Common myeloid progenitor, CD34-positive (primary cell): ENCODE data around the gene FNIP2.
"Not testable (repeated sequence)": the region's sequence is repeated elsewhere in the genome, so short reads cannot be mapped to it uniquely, and the experiment has no call there.

Experiments
- CTCF ChIA-PET: fragments of 350-600 bp; sonication (Branson Sonifier 250); formaldehyde crosslinking; loops from one replicate; lab custom pipeline; 2021; ENCODE audit warnings: antibody characterized with exemption; lab: Charles Lee
- POLR2A ChIA-PET: fragments of 350-600 bp; sonication (Branson Sonifier 250); formaldehyde crosslinking; loops from one replicate; lab custom pipeline; 2021; ENCODE audit warnings: antibody characterized with exemption; lab: Charles Lee
- DNase-seq, 3 donors: peaks; one replicate each; pipeline versions ENCODE4 v3.0.0 to v3.0.0-alpha.2; 2013
- H3K27ac ChIP-seq, 2 experiments: 1 replicate in 1 of 2; 2 replicates in 1 of 2; pipeline ENCODE4 v1.7.0; 2013; ENCODE audit warnings: inconsistent platforms in 2 of 2, low read length in 2 of 2, mild to moderate bottlenecking in 2 of 2, low read depth in 1 of 2, moderate library complexity in 1 of 2; ENCODE audit not compliant: severe bottlenecking in 2 of 2, insufficient read depth in 1 of 2, poor library complexity in 1 of 2
- H3K27me3 ChIP-seq, 5 experiments: replicated peaks in 2 of 5; 1 replicate in 3 of 5; 2 replicates in 2 of 5; pipeline versions ENCODE4 v1.6.1 to v1.7.0; 2013; ENCODE audit warnings: low read length in 4 of 5, mild to moderate bottlenecking in 2 of 5, moderate library complexity in 2 of 5, inconsistent platforms in 1 of 5; ENCODE audit not compliant: insufficient read depth in 5 of 5, control insufficient read depth in 4 of 5
- H3K36me3 ChIP-seq, 4 experiments: 1 replicate in 2 of 4; 2 replicates in 2 of 4; pipeline versions ENCODE4 v1.6.1 to v1.7.0; 2013; ENCODE audit warnings: low read length in 3 of 4, control low read depth in 1 of 4, mild to moderate bottlenecking in 1 of 4; ENCODE audit not compliant: control insufficient read depth in 4 of 4, insufficient read depth in 4 of 4
- H3K4me1 ChIP-seq, 4 experiments: 1 replicate in 3 of 4; 2 replicates in 1 of 4; pipeline versions ENCODE4 v1.6.1 to v1.7.1; 2013; ENCODE audit warnings: low read length in 3 of 4, mild to moderate bottlenecking in 3 of 4, control low read depth in 1 of 4, inconsistent platforms in 1 of 4, moderate library complexity in 1 of 4; ENCODE audit not compliant: control insufficient read depth in 4 of 4, insufficient read depth in 4 of 4; ENCODE audit errors: control extremely low read depth in 1 of 4
- H3K4me3 ChIP-seq, 7 experiments: 1 replicate in 4 of 7; 2 replicates in 3 of 7; pipeline versions ENCODE4 v1.5.1 to v1.7.0; 2013; ENCODE audit warnings: mild to moderate bottlenecking in 7 of 7, low read length in 6 of 7, moderate library complexity in 6 of 7, inconsistent platforms in 2 of 7, low read depth in 2 of 7, control low read depth in 1 of 7; ENCODE audit not compliant: insufficient read depth in 4 of 7, control insufficient read depth in 1 of 7; ENCODE audit errors: extremely low read depth in 1 of 7
- H3K9me3 ChIP-seq, 5 experiments: 1 replicate in 4 of 5; 2 replicates in 1 of 5; pipeline versions ENCODE4 v1.6.1 to v1.7.1; 2013; ENCODE audit warnings: low read length in 4 of 5, mild to moderate bottlenecking in 2 of 5, inconsistent platforms in 1 of 5, low read depth in 1 of 5, moderate library complexity in 1 of 5; ENCODE audit not compliant: control insufficient read depth in 4 of 5, insufficient read depth in 2 of 5; ENCODE audit errors: control extremely low read depth in 1 of 5
- WGBS: methylation state at CpG from one replicate; pipeline ENCODE4 v1.1.5; 2013; ENCODE audit not compliant: insufficient coverage; 5-methylcytosine and 5-hydroxymethylcytosine counted together

FNIP2 gene

GRCh38 chr4:158890294-158890693 lies 121.5 kb downstream of the FNIP2 start:
- Histone ChIP-seq H3K36me3 (peaks cover 4 to 29% (median 16%) of the 10 kb centered on the region in 4 experiments), H3K27ac (no peak overlapping the region), H3K9me3 (no peaks in the 10 kb centered on the region), H3K4me3 (no peak overlapping the region), H3K4me1 (peaks cover 0 to 2% (median 0%) of the 10 kb centered on the region in 4 experiments), H3K27me3 (no peaks in the 10 kb centered on the region)
- ChIA-PET CTCF (no interaction called here), POLR2A (no interaction called here)
- no peak for DNase-seq
- WGBS: 100% methylated on average over 2 of the region's 3 CpGs

- Histone ChIP-seq H3K27me3 (no peaks in the 10 kb centered on the region), H3K4me1 (peaks cover 0 to 7% (median 3%) of the 10 kb centered on the region in 4 experiments), H3K4me3 (no peak overlapping the region), H3K27ac (no peak overlapping the region), H3K36me3 (peaks cover 2 to 29% (median 13%) of the 10 kb centered on the region in 4 experiments), H3K9me3 (no peaks in the 10 kb centered on the region)
- WGBS: 95% methylated on average over 3 of the region's 3 CpGs
- no peak for DNase-seq
- POLR2A ChIA-PET: no interaction called here
- CTCF ChIA-PET: no interaction called here
Observed at GRCh38 chr4:158891256-158891655, 122.4 kb downstream of the FNIP2 start.

GRCh38 chr4:158894826-158895225 lies 126.0 kb downstream of the FNIP2 start:
- Histone ChIP-seq H3K4me3 (no peak overlapping the region), H3K4me1 (peaks cover 0 to 10% (median 4%) of the 10 kb centered on the region in 4 experiments), H3K27ac (no peak overlapping the region), H3K36me3 (peaks cover 2 to 20% (median 12%) of the 10 kb centered on the region in 4 experiments), H3K9me3 (no peaks in the 10 kb centered on the region), H3K27me3 (no peaks in the 10 kb centered on the region)
- 100% methylated on average over 1 of the region's 2 CpGs for WGBS
- CTCF ChIA-PET: interaction anchor here (1.0 to 1.3 kb wide), 4 partner anchors 24 to 309 kb away, joined by 3 read pairs; no protein-coding TSS in a partner anchor
- POLR2A ChIA-PET: no interaction called here
- DNase-seq: no peak

GRCh38 chr4:158895797-158896576 lies 127.2 kb downstream of the FNIP2 start:
- no peak overlapping the region for H3K4me3 ChIP-seq
- H3K36me3 ChIP-seq: peaks cover 2 to 20% (median 11%) of the 10 kb centered on the region in 4 experiments
- H3K27me3 ChIP-seq: no peaks in the 10 kb centered on the region
- H3K27ac ChIP-seq: peak overlapping the region in 1 of 2 experiments; percentile 58
- POLR2A ChIA-PET: interaction anchor here (0.5 kb wide), 1 partner anchor 18 kb away, joined by 3 read pairs; no protein-coding TSS in a partner anchor
- CTCF ChIA-PET: interaction anchor here (1.2 to 1.3 kb wide), 2 partner anchors 22 to 47 kb away, joined by 3 read pairs; no protein-coding TSS in a partner anchor
- H3K9me3 ChIP-seq: peaks cover 0 to 4% (median 0%) of the 10 kb centered on the region in 5 experiments
- peaks cover 0 to 10% (median 4%) of the 10 kb centered on the region in 4 experiments for H3K4me1 ChIP-seq
- 83% methylated on average over 11 of the region's 14 CpGs for WGBS
- peak; percentile 52 to 82 (median 70) for DNase-seq

GRCh38 chr4:158896577-158897238 lies 127.9 kb downstream of the FNIP2 start:
- H3K9me3 ChIP-seq, H3K27me3 ChIP-seq, POLR2A ChIA-PET, CTCF ChIA-PET, H3K27ac ChIP-seq, H3K4me1 ChIP-seq, H3K4me3 ChIP-seq: not testable (repeated sequence)
- peaks cover 2 to 20% (median 8%) of the 10 kb centered on the region in 4 experiments for H3K36me3 ChIP-seq
- 83% methylated on average over 4 of the region's 11 CpGs for WGBS
- DNase-seq: peak in 1 of 3 donors; percentile 15

GRCh38 chr4:158900408-158900807 lies 131.6 kb downstream of the FNIP2 start:
- CTCF ChIA-PET, H3K27ac ChIP-seq, POLR2A ChIA-PET: not testable (repeated sequence)

More at GRCh38 chr4:158900408-158900807, 131.6 kb downstream of the FNIP2 start:
- Histone ChIP-seq H3K4me1 (peaks cover 0 to 11% (median 4%) of the 10 kb centered on the region in 4 experiments), H3K36me3 (peaks cover 2 to 26% (median 11%) of the 10 kb centered on the region in 4 experiments)
- whole genome bisulfite sequencing: no CpG with 5 or more reads among the region's 2 CpGs
- H3K9me3 ChIP-seq, H3K27me3 ChIP-seq, DNase-seq, H3K4me3 ChIP-seq: not testable (repeated sequence)
